HG03439 (cell line): Measurements from ENCODE around the gene PRPF40A.

Experiments
- ATAC-seq: cut with Tn5 transposase; IDR thresholded peaks from one replicate; pipeline ENCODE4 v1.9.1; 2021; ENCODE audit warnings: mild to moderate bottlenecking, moderate library complexity; ENCODE audit not compliant: unreplicated experiment

Gene PRPF40A

GRCh38 chr2:152622219-152622618 lies 95.0 kb downstream of the PRPF40A start:
- no peak for ATAC-seq

DNA sequence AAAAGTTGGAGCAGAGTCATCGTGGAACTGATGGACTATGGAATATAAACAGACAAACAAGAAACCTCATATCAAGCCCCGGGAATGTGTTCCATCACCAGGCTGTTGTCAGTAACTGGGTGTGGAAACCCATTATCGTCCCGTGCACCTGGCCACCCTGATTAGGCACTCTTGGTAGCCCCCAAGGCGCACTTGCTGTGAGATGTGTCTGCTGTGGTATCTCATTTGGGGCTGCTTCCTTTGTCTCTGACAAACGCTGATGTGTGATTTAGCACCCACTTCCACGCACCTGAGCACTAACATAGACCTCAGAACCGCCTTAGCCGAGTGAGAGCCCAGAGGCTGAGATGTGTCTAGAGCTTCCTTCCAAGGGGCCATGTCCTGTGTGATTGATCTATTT lies 96.3 kb downstream of the PRPF40A start:
- no peak for ATAC-seq

GRCh38 chr2:152620208-152620607 lies 97.1 kb downstream of the PRPF40A start:
- ATAC-seq: no peak

GRCh38 chr2:152618193-152618564 lies 99.1 kb downstream of the PRPF40A start:
- ATAC-seq: no peak

GRCh38 chr2:152617456-152618192 lies 99.6 kb downstream of the PRPF40A start:
- no peak for ATAC-seq

- no peak for ATAC-seq
Observed at GRCh38 chr2:152615177-152615576, 102.1 kb downstream of the PRPF40A start.

GRCh38 chr2:152613235-152613634 lies 104.0 kb downstream of the PRPF40A start:
- ATAC-seq: no peak

DNA sequence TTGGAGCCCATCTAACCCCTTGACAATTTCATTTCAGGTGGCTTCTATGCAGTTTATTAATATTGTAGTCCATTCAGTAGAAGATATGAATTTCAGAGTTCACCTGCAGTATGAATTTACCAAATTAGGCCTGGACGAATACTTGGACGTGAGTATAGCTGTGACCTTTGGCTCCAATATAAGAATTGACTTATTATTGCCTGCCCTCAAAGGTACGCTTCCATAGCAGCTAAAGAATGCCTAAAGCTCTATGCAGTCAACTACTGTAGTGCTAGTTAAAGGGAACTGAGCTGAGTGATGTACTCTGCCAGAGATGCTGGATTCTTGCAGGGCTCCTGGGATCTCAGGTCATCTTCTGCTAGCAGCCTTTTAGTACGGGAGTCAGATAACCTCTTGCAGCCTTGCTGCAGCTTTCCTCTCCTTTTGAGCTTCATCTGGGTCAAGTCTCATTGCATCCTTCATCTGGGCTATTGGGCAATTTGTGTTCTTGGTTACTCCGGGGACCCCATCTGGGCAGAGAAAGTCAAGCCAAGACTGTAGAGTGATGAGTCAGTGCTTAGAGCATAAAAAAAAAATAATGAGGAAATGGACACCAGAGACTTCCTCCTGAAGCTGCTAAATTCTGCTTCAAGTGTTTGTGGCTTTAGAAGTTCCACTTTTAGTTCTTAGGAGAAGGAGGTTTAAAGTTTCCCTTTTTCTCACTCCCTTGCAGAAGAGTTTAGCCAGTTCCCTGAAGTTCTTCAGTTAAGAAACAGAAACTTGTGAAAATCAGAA lies 105.6 kb downstream of the PRPF40A start:
- peak; percentile 61 for ATAC-seq

- ATAC-seq: no peak
Observed at GRCh38 chr2:152609699-152610098, 107.6 kb downstream of the PRPF40A start.

GRCh38 chr2:152609154-152609553 lies 108.1 kb downstream of the PRPF40A start:
- no peak for ATAC-seq

- no peak for ATAC-seq
Observed at GRCh38 chr2:152607793-152608300, 109.4 kb downstream of the PRPF40A start.

DNA sequence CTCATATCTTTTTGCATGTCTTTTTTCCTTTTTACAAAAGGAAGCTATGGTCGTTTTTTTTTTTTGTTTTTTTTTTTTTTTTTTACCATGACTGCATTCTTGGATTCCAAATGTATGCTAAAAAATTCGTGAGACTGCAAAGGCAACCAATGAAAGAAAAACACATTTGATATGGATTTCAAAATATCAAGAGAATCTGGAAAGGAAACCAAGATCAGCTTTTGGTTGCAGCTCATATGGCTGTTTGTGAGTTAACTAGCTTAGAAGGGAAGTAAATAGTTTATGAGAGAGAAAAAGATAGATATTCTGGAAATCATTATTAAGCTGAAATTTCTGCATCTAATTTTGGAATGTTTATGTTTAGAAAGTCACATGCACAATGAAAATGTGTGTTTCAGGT lies 110.3 kb downstream of the PRPF40A start:
- no peak for ATAC-seq

GRCh38 chr2:152606081-152606480 lies 111.2 kb downstream of the PRPF40A start:
- ATAC-seq: no peak

- ATAC-seq: no peak
Observed at GRCh38 chr2:152603166-152603565, 114.1 kb downstream of the PRPF40A start.

- no peak for ATAC-seq
Observed at GRCh38 chr2:152602750-152603149, 114.5 kb downstream of the PRPF40A start.
